Ascending aorta (tissue), 2 donors: ENCODE measurements around the gene TXNRD3. TPM values are rescaled to one million over a fixed set of nuclear protein-coding genes. Genes with fewer than 3 reads are reported as not detected.

Experiments
- DNase-seq, 2 donors: peaks; one replicate each; pipeline ENCODE4 v3.0.0-alpha.2; 2019; ENCODE audit warnings: low spot score in 2 of 2
- H3K27ac ChIP-seq, 2 donors: fragments of 200-600 bp; sonication (generic); one replicate each; pipeline ENCODE4 v1.5.1; 2016 to 2017; ENCODE audit warnings: mild to moderate bottlenecking in 1 of 2
- H3K27me3 ChIP-seq: fragments of 200-600 bp; sonication (generic); one replicate; pipeline ENCODE4 v1.5.1; 2017
- H3K36me3 ChIP-seq, 2 donors: fragments of 200-600 bp; sonication (generic); one replicate each; pipeline ENCODE4 v1.5.1; 2016
- H3K4me1 ChIP-seq, 2 donors: fragments of 200-600 bp; sonication (generic); one replicate each; pipeline ENCODE4 v1.5.1; 2016 to 2017; ENCODE audit warnings: mild to moderate bottlenecking in 1 of 2
- H3K4me3 ChIP-seq, 2 donors: fragments of 200-600 bp; sonication (generic); one replicate each; pipeline ENCODE4 v1.5.1; 2016 to 2017; ENCODE audit warnings: mild to moderate bottlenecking in 1 of 2
- H3K9me3 ChIP-seq, 2 donors: fragments of 200-600 bp; sonication (generic); one replicate each; pipeline ENCODE4 v1.5.1; 2016
- CTCF ChIP-seq, 3 experiments: fragments of 200-600 bp in 2 of 3; fragments of 450-650 bp in 1 of 3; sonication (generic) in 2 of 3; IDR thresholded peaks; one replicate each; pipeline ENCODE4 v1.5.1; 2016 to 2019; ENCODE audit warnings: antibody characterized with exemption in 3 of 3, mild to moderate bottlenecking in 1 of 3, moderate library complexity in 1 of 3
- intact Hi-C: fragments of 100-400 bp; cut with DNase I; formaldehyde crosslinking; loops from one replicate; pipeline ENCODE4 v1.15.1; 2023
- total RNA-seq: library from RNA; depleted of rRNA; stranded (reverse); fragments of >200 nt; gene quantifications from one replicate; pipeline ENCODE4 v1.1.0, GENCODE V29; 2016

TXNRD3 gene
- total RNA-seq, 1 donor from 2014 or later = 18.9 TPM

GRCh38 chr3:126612479-126613205 lies 42.3 kb downstream of the TXNRD3 start:
- intact Hi-C loops = no loop called here
- peaks cover 23 to 57% of the 10 kb centered on the region in 2 donors for H3K36me3 ChIP-seq
- no peak for TF ChIP-seq CTCF (IDR thresholded peaks at IDR 0.05)

GRCh38 chr3:126609909-126610308 lies 45.0 kb downstream of the TXNRD3 start:
- Histone ChIP-seq H3K27me3 (no peaks in the 10 kb centered on the region), H3K4me3 (no peak overlapping the region), H3K36me3 (peaks cover 29 to 69% of the 10 kb centered on the region in 2 donors), H3K4me1 (no peaks in the 10 kb centered on the region), H3K27ac (no peak overlapping the region), H3K9me3 (no peaks in the 10 kb centered on the region)
- no peak for TF ChIP-seq CTCF (IDR thresholded peaks at IDR 0.05)
- intact Hi-C loops = no loop called here
- DNase-seq = no peak

More at GRCh38 chr3:126612479-126613205, 42.3 kb downstream of the TXNRD3 start:
- no peaks in the 10 kb centered on the region for H3K9me3 ChIP-seq
- no peak overlapping the region for H3K4me3 ChIP-seq
- H3K27me3 ChIP-seq = no peaks in the 10 kb centered on the region
- DNase-seq = no peak
- H3K27ac ChIP-seq = no peak overlapping the region
- H3K4me1 ChIP-seq = no peaks in the 10 kb centered on the region

GRCh38 chr3:126607214-126607908 lies 47.6 kb downstream of the TXNRD3 start:
- no peaks in the 10 kb centered on the region for H3K27me3 ChIP-seq
- H3K4me1 ChIP-seq = no peaks in the 10 kb centered on the region
- intact Hi-C loops = no loop called here
- H3K27ac ChIP-seq = no peak overlapping the region
- DNase-seq = no peak
- no peak for TF ChIP-seq CTCF (IDR thresholded peaks at IDR 0.05)
- no peaks in the 10 kb centered on the region for H3K9me3 ChIP-seq
- peaks cover 31 to 67% of the 10 kb centered on the region in 2 donors for H3K36me3 ChIP-seq
- H3K4me3 ChIP-seq = no peak overlapping the region

- Histone ChIP-seq H3K27me3 (no peaks in the 10 kb centered on the region), H3K4me1 (no peaks in the 10 kb centered on the region), H3K36me3 (peaks cover 24 to 63% of the 10 kb centered on the region in 2 donors), H3K4me3 (no peak overlapping the region), H3K9me3 (no peaks in the 10 kb centered on the region), H3K27ac (no peak overlapping the region)
- DNase-seq = no peak
- TF ChIP-seq CTCF (IDR thresholded peaks at IDR 0.05) = no peak
- intact Hi-C loops = no loop called here
Observed at GRCh38 chr3:126606001-126606400, 48.9 kb downstream of the TXNRD3 start.

DNA sequence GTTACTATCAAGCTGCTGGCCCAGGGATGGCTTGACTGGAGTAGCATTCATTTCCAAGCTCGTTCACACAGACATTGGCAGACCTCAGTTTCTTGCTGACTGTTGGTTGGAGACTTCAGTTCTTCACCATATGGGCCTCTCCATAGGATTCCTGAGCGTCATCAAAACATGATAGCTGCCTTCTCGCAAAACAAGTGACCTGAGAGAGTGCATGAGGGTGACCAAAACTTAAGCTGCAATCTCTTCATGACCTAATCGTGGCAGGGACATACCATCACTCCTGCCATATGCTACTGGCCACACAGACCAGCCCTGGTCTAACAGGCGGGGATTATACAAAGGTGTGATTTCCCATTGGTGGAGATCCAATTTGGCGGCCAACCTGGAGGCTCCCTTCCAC lies 50.2 kb downstream of the TXNRD3 start:
- intact Hi-C loops = no loop called here
- H3K9me3 ChIP-seq = no peaks in the 10 kb centered on the region
- peaks cover 13 to 50% of the 10 kb centered on the region in 2 donors for H3K36me3 ChIP-seq
- no peak overlapping the region for H3K27ac ChIP-seq
- no peak for DNase-seq
- H3K4me1 ChIP-seq = no peaks in the 10 kb centered on the region
- H3K27me3 ChIP-seq = no peaks in the 10 kb centered on the region
- no peak overlapping the region for H3K4me3 ChIP-seq
- no peak for TF ChIP-seq CTCF (IDR thresholded peaks at IDR 0.05)
